Duodenal mucosa (tissue), 2 donors: ENCODE data around the gene SOX14.
A peak's percentile ranks its signal among the peaks of the same experiment; 100 is the strongest.

Source experiments
- H3K27ac ChIP-seq: one replicate; pipeline ENCODE4 v1.7.0; 2013; ENCODE audit warnings: low read depth, low read length
- H3K27me3 ChIP-seq, 2 donors: one replicate each; pipeline ENCODE4 v1.7.0; 2013; ENCODE audit warnings: low read length in 2 of 2, control low read depth in 1 of 2; ENCODE audit not compliant: insufficient read depth in 2 of 2, control insufficient read depth in 1 of 2
- H3K36me3 ChIP-seq, 2 donors: one replicate each; pipeline ENCODE4 v1.7.0; 2013; ENCODE audit warnings: low read length in 2 of 2, control low read depth in 1 of 2; ENCODE audit not compliant: insufficient read depth in 2 of 2, control insufficient read depth in 1 of 2
- H3K4me1 ChIP-seq, 2 donors: one replicate each; pipeline ENCODE4 v1.7.0; 2013; ENCODE audit warnings: low read length in 2 of 2, control low read depth in 1 of 2; ENCODE audit not compliant: insufficient read depth in 2 of 2, control insufficient read depth in 1 of 2
- H3K4me3 ChIP-seq, 2 donors: one replicate each; pipeline ENCODE4 v1.7.0; 2013; ENCODE audit warnings: low read length in 2 of 2, low read depth in 1 of 2
- H3K9ac ChIP-seq, 2 donors: one replicate each; pipeline ENCODE4 v1.7.0; 2013; ENCODE audit warnings: low read length in 2 of 2, low read depth in 1 of 2
- H3K9me3 ChIP-seq, 2 donors: one replicate each; pipeline ENCODE4 v1.7.0; 2013; ENCODE audit warnings: low read length in 2 of 2, control low read depth in 1 of 2; ENCODE audit not compliant: control insufficient read depth in 1 of 2

The SOX14 gene

GRCh38 chr3:137764001-137764433 lies at the start of gene SOX14:
SOX14 (plus strand) TSS chr3:137764315; CDS start chr3:137764785, 470 bp downstream.
- peak within 1 kb of the TSS; percentile 43 for H3K4me3 ChIP-seq
- peaks cover 0 to 16% of the 10 kb centered on the region in 2 donors for H3K4me1 ChIP-seq
- no peak within 1 kb of the TSS for H3K9ac ChIP-seq
- H3K27ac ChIP-seq: no peak within 1 kb of the TSS
- no peaks in the 10 kb centered on the region for H3K9me3 ChIP-seq
- peaks cover 80 to 88% of the 10 kb centered on the region in 2 donors for H3K27me3 ChIP-seq
- H3K36me3 ChIP-seq: no peaks in the 10 kb centered on the region

- Histone ChIP-seq H3K9ac (no peak overlapping the region), H3K27me3 (no peaks in the 10 kb centered on the region), H3K4me3 (no peak overlapping the region), H3K4me1 (no peaks in the 10 kb centered on the region), H3K9me3 (no peaks in the 10 kb centered on the region), H3K27ac (no peak overlapping the region), H3K36me3 (no peaks in the 10 kb centered on the region)
Measured at GRCh38 chr3:137714551-137714950, 49.6 kb upstream of the SOX14 start.

- Histone ChIP-seq H3K4me1 (no peaks in the 10 kb centered on the region), H3K4me3 (no peak overlapping the region), H3K27me3 (no peaks in the 10 kb centered on the region), H3K27ac (no peak overlapping the region), H3K9me3 (no peaks in the 10 kb centered on the region), H3K9ac (no peak overlapping the region), H3K36me3 (no peaks in the 10 kb centered on the region)
Measured at GRCh38 chr3:137724240-137724639, 39.9 kb upstream of the SOX14 start.

DNA sequence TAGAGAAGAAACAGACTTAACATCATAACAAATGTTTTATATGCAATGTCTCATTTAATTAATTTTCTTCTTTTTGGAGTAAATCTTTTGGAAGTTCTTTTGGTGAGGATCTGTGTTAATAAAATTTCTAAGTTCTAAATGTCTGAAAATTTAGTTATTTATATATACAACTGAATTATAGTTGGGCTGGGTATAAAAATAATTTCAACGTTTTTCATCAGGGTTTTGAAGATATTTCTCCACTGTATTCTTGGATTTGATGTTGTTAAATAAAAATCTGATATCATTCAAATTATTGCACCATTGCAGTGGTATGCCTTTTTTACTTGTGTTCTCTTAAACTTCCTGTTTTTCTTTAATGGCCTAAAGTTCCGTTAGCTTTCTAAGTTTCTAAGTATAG lies 26.9 kb upstream of the SOX14 start:
- no peak overlapping the region for H3K27ac ChIP-seq
- no peaks in the 10 kb centered on the region for H3K4me1 ChIP-seq
- no peaks in the 10 kb centered on the region for H3K27me3 ChIP-seq
- peaks cover 4 to 5% of the 10 kb centered on the region in 2 donors for H3K9me3 ChIP-seq
- no peak overlapping the region for H3K9ac ChIP-seq
- H3K36me3 ChIP-seq: no peaks in the 10 kb centered on the region
- H3K4me3 ChIP-seq: no peak overlapping the region

DNA sequence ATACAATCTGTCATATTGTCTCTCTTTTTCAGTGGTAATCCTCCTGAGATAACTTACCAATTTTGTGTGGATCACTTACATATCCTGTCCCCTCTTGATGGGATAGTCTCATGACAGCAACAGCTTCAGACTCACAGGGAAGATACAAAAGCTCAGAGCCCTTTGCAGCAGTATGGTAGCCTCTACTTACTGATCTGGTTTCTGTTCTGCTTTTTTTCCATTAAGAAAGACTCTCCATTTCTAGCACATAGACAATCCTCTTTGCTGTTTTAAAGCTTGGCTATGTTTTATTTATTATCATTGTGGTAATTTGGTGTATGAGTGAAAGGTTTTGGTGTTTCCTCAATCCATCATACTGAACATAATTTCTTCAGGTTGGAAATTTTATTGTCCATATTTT lies 25.4 kb upstream of the SOX14 start:
- Histone ChIP-seq H3K4me3 (no peak overlapping the region), H3K9ac (no peak overlapping the region), H3K9me3 (peaks cover 4 to 5% of the 10 kb centered on the region in 2 donors), H3K4me1 (no peaks in the 10 kb centered on the region), H3K27ac (no peak overlapping the region), H3K36me3 (no peaks in the 10 kb centered on the region), H3K27me3 (no peaks in the 10 kb centered on the region)

GRCh38 chr3:137743608-137744007 lies 20.5 kb upstream of the SOX14 start:
- no peak overlapping the region for H3K4me3 ChIP-seq
- H3K27ac ChIP-seq: no peak overlapping the region
- H3K9me3 ChIP-seq: no peaks in the 10 kb centered on the region
- H3K36me3 ChIP-seq: no peaks in the 10 kb centered on the region
- no peaks in the 10 kb centered on the region for H3K4me1 ChIP-seq
- H3K27me3 ChIP-seq: no peaks in the 10 kb centered on the region
- H3K9ac ChIP-seq: no peak overlapping the region

GRCh38 chr3:137746808-137747207 lies 17.3 kb upstream of the SOX14 start:
- Histone ChIP-seq H3K27ac (no peak overlapping the region), H3K36me3 (no peaks in the 10 kb centered on the region), H3K4me3 (no peak overlapping the region), H3K9me3 (no peaks in the 10 kb centered on the region), H3K9ac (no peak overlapping the region), H3K4me1 (no peaks in the 10 kb centered on the region), H3K27me3 (no peaks in the 10 kb centered on the region)

DNA sequence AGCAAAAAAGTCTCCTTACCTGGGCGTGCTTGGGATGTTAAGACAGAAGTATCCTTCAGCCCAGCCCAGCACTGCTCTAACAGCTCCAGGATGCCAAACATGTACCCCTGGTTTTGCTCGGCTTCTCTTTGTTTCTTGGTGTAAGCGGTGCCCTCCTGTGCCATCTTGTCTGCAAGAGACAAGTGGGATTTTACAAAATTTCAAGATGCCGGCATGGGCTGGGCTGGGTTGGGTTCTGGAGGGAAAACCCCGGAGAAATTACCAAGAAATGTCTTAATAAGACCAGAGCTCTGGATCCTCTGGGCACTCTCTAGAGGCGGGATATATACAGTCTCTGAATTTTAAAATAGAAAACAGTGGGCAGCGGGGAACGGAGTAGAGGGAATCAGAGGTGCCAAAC lies 4.6 kb upstream of the SOX14 start:
- Histone ChIP-seq H3K9me3 (no peaks in the 10 kb centered on the region), H3K4me1 (peaks cover 0 to 3% of the 10 kb centered on the region in 2 donors), H3K27me3 (peaks cover 36 to 42% of the 10 kb centered on the region in 2 donors)

DNA sequence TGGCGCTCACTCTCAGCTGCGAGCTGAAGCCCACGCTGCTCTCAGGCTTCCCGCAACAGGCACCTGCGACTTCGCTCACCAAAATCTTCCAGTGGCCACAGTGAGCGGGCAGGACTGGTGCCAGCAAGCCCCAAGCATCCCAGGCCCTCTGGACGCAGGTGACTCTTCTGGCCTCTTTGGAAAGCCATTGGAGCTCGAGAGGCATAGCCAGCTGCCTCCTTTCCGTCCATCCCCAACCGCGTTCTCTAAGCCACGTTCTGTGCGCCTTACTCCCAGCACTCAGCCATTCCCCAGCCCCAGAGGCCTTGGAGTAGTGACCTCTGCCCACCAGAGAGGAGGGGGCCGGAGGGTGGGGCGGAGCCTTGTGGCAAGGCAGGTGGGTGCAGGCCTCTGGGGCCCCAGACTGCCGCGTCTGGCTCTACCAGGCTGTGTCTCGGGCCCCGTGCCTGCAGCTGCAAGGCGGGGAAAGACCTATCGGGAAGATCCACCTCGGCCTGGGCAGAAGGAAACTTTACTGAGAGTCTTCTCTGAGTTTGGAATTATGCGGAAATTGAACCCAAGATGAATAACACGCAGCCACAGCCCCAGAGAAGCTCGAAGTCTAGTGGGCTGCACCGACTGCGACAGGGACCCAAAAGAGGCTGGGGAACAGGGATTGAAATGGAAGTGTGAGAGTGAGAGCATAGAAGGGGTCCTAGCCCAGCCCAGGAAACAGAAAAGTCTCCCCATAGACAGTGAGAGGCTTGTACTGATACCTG lies 3.6 kb upstream of the SOX14 start:
- H3K4me1 ChIP-seq: peaks cover 0 to 3% of the 10 kb centered on the region in 2 donors
- H3K4me3 ChIP-seq: no peak overlapping the region
- peaks cover 46 to 53% of the 10 kb centered on the region in 2 donors for H3K27me3 ChIP-seq
- no peak overlapping the region for H3K9ac ChIP-seq
- H3K27ac ChIP-seq: no peak overlapping the region
- no peaks in the 10 kb centered on the region for H3K9me3 ChIP-seq
- H3K36me3 ChIP-seq: no peaks in the 10 kb centered on the region

More for the DNA sequence above, 4.6 kb upstream of the SOX14 start:
- Histone ChIP-seq H3K9ac (no peak overlapping the region), H3K36me3 (no peaks in the 10 kb centered on the region), H3K27ac (no peak overlapping the region), H3K4me3 (no peak overlapping the region)

DNA sequence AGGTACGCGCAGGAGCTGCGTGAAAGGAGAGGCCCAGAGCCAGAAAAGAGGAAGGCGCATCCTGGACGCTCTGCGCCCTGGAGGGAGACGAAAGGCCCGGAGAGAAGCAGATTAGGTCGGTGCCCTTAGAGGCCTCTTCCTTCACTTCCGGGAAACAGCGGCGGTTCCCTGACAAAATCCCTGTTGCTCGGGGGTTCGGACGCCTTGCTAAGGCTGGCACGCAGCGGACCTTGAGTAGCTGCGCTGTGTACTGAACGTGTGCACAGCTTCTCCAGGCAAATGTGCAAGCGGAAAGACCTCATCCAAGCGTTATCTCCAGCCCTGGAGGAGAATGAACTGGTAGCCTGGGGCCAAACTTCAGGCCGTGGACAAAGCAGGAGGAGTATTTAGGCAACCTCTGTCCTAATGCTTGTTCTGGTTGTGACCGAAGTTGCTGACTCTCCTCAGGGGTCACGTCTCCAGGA lies 3.0 kb upstream of the SOX14 start:
- no peaks in the 10 kb centered on the region for H3K9me3 ChIP-seq
- peaks cover 0 to 3% of the 10 kb centered on the region in 2 donors for H3K4me1 ChIP-seq
- H3K27ac ChIP-seq: no peak overlapping the region
- H3K27me3 ChIP-seq: peaks cover 52 to 59% of the 10 kb centered on the region in 2 donors
- H3K36me3 ChIP-seq: no peaks in the 10 kb centered on the region
- H3K4me3 ChIP-seq: no peak overlapping the region
- no peak overlapping the region for H3K9ac ChIP-seq
